CD4-positive, alpha-beta T cell treated with Interferon alpha-2 for 1 hour (primary cell): ENCODE measurements around the gene SDR39U1.
"Not testable (repeated sequence)": the region's sequence is repeated elsewhere in the genome, so short reads cannot be mapped to it uniquely, and the experiment has no call there.

ENCODE experiments used
- DNase-seq, 2 donors: peaks; one replicate each; pipeline ENCODE4 v3.0.0-alpha.2; 2020 to 2022

SDR39U1 gene, protein sequence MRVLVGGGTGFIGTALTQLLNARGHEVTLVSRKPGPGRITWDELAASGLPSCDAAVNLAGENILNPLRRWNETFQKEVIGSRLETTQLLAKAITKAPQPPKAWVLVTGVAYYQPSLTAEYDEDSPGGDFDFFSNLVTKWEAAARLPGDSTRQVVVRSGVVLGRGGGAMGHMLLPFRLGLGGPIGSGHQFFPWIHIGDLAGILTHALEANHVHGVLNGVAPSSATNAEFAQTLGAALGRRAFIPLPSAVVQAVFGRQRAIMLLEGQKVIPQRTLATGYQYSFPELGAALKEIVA

DNA sequence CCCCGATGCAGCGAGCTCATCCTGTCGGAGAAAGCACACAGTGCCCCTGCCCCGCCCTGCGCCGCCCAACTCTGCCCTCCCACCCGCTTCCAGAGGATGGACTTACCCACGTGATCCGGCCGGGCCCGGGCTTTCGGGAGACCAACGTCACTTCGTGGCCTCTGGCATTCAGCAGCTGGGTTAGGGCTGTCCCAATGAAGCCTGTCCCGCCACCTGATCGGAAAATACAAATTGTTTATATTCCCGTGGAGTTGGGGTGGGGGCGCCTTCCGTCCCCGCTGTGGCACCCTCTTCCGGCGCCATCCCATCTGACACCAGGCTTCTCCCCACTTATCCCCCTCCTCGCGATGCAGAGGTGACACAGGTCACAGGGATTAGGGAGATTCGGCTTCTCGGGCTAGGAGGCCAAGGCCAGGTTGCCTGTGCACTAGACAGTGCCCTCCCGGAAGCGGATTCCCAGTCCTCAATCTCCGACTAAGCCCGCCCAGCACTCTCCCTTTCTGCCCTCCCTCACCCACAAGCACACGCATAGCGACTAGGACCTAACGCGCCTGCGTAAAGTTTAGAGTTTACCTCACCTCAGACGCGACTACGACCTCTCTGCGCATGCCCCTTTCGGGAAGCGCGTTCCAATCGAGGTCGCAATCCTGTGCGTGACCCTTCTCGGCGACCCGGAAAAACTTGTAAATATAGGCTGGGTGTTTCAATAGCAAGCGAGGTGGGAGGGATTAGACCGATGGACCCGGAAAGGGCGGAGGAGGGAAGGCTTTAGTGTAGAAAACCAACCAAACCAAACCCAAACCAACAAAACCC is at the start of gene SDR39U1:
Gene SDR39U1 (minus strand): TSS at position 537 of the 813 bp plus-strand sequence. CDS start 7 bp downstream, at position 530.
- peak; percentile 99 for DNase-seq

GRCh38 chr14:24491586-24492408 is 49.2 kb upstream of the SDR39U1 start:
- DNase-seq = not testable (repeated sequence)

GRCh38 chr14:24483604-24484252 is 41.2 kb upstream of the SDR39U1 start:
- peak in 1 of 2 donors; percentile 61 for DNase-seq

GRCh38 chr14:24482699-24483303 is 40.2 kb upstream of the SDR39U1 start:
- not testable (repeated sequence) for DNase-seq

- DNase-seq = peak; percentile 35 to 59
These were observed 39.2 kb upstream of the SDR39U1 start for GRCh38 chr14:24481622-24482324.

GRCh38 chr14:24479999-24480398 is 37.4 kb upstream of the SDR39U1 start:
- DNase-seq = not testable (repeated sequence)

- DNase-seq = no peak
These were observed 32.7 kb upstream of the SDR39U1 start for GRCh38 chr14:24475261-24475660.

- no peak for DNase-seq
These were observed 30.6 kb upstream of the SDR39U1 start for GRCh38 chr14:24473211-24473610.

- not testable (repeated sequence) for DNase-seq
These were observed 27.9 kb upstream of the SDR39U1 start for GRCh38 chr14:24470450-24470849.

- DNase-seq = no peak
These were observed 23.2 kb upstream of the SDR39U1 start for GRCh38 chr14:24465805-24466204.

- DNase-seq = no peak
These were observed 22.8 kb upstream of the SDR39U1 start for GRCh38 chr14:24465368-24465767.

GRCh38 chr14:24463884-24464785 is 21.6 kb upstream of the SDR39U1 start:
- peak in 1 of 2 donors; percentile 28 for DNase-seq

- no peak for DNase-seq
These were observed 20.7 kb upstream of the SDR39U1 start for GRCh38 chr14:24463017-24463883.

DNA sequence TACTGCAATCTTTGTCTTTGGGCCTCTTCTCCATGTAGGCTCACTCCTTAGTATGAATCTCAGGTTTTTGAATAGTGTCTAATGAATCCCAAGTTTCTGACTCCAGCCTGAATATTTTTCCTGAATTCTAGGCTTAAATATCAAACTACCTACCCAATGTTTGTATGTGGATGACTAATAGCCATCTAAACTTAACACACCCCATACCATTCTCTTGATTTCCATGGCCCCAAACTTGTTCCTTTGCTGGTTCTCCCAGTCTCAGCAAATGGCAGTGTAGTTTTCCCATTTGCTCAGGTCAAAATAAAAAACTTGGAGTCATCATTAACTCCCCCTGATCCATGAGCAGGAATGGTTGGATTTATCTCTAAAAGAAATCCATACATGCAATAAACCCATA is 18.8 kb upstream of the SDR39U1 start:
- DNase-seq = no peak

GRCh38 chr14:24459331-24459730 is 16.8 kb upstream of the SDR39U1 start:
- no peak for DNase-seq

DNA sequence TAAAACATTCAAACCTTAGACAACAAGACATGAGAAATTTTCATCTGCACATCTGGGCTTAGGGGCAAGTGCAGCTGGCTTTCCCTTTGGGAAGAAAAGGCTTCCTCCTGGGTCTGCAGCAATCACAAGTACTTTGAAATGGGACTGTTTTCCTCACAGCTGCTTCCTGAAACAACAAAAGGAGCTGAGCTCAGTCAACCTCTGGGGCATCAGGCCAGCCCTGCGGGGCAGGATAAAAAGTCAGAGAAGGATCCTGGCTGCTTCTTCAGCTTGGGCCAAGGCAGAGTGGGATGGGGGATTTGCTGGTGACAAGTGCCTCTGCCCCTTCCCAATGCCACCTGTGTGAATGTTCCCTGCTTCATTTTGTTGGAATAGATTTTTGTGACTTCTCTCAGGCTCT is 16.2 kb upstream of the SDR39U1 start:
- no peak for DNase-seq

DNA sequence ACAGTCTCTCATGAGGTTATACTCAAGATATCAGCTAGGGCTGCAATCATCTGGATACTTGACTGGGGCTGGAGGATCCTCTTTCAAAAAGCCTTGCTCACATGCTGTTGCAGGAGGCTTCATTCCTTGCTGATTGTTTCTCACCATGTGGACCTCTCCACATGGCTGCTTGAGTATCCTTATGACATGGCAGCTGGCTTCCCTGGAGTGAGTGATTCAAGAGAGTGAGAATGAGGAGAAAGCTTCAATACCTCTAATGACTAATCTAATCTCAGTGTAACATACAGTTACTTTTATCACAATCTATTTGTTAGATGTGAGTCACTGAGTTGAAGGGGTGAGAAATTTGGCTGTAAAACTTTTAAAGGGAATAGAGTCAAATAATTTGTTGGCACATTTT is 14.4 kb upstream of the SDR39U1 start:
- no peak for DNase-seq

- DNase-seq = not testable (repeated sequence)
These were observed 8.3 kb upstream of the SDR39U1 start for GRCh38 chr14:24450828-24451227.

- no peak for DNase-seq
These were observed 583 bp upstream of the SDR39U1 start for GRCh38 chr14:24443053-24443665.
